Mesodermal cell (in vitro differentiated cells): ENCODE results near the gene IGSF21.
"Not testable (repeated sequence)": the region's sequence is repeated elsewhere in the genome, so short reads cannot be mapped to it uniquely, and the experiment has no call there.

ENCODE experiments used
- H3K27ac ChIP-seq: 2 replicates; pipeline ENCODE4 v1.7.0; 2013; ENCODE audit warnings: mild to moderate bottlenecking, low read depth, low read length, moderate library complexity; ENCODE audit not compliant: severe bottlenecking
- H3K36me3 ChIP-seq: 2 replicates; pipeline ENCODE4 v1.7.1; 2013; ENCODE audit warnings: mild to moderate bottlenecking, low read length, moderate library complexity; ENCODE audit not compliant: control insufficient read depth, insufficient read depth
- H3K4me1 ChIP-seq: one replicate; pipeline ENCODE4 v1.7.1; 2013; ENCODE audit warnings: mild to moderate bottlenecking, low read length; ENCODE audit not compliant: insufficient read depth, control insufficient read depth, poor library complexity, severe bottlenecking
- H3K4me3 ChIP-seq: 2 replicates; pipeline ENCODE4 v1.7.0; 2013; ENCODE audit warnings: low read length, control low read depth, mild to moderate bottlenecking; ENCODE audit not compliant: insufficient read depth, poor library complexity, severe bottlenecking; ENCODE audit errors: extremely low read depth
- H3K9me3 ChIP-seq: 2 replicates; pipeline ENCODE4 v1.7.1; 2013; ENCODE audit warnings: mild to moderate bottlenecking, low read length, moderate library complexity; ENCODE audit not compliant: control insufficient read depth
- WGBS, 2 experiments: methylation state at CpG; one replicate each; pipeline ENCODE4 v1.1.5; 2013; ENCODE audit warnings: missing lambda C conversion rate in 2 of 2; ENCODE audit not compliant: insufficient coverage in 2 of 2; 5-methylcytosine and 5-hydroxymethylcytosine counted together

Gene IGSF21

GRCh38 chr1:18358600-18358999 lies 251.0 kb downstream of the IGSF21 start:
- H3K9me3 ChIP-seq = no peaks in the 10 kb centered on the region
- no peaks in the 10 kb centered on the region for H3K4me1 ChIP-seq
- H3K4me3 ChIP-seq = no peak overlapping the region
- no peak overlapping the region for H3K27ac ChIP-seq
- H3K36me3 ChIP-seq = no peaks in the 10 kb centered on the region
- WGBS, 2 experiments = 88 to 100% methylated on average over 1 of the region's 1 CpG

DNA sequence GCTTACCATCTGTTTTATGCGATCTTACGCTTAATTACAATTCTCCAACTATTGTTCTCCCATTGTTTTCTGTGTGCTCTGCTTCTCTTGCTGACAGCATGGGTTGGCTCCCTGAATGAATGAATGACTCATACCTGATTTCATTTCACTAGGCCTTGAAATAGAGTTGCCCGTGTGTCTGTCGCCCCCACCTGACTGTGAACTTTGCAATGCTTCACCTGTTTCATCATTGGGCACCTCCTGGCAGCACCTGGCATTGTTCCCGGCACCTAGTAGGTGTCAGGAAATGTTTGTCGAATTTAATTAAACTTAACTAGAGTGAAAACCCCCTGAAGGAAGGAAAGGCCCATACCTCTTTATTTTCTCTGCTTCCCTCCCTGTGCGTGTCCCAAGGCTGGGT lies 252.7 kb downstream of the IGSF21 start:
- Histone ChIP-seq H3K36me3 (no peaks in the 10 kb centered on the region), H3K4me3 (no peak overlapping the region), H3K4me1 (no peaks in the 10 kb centered on the region), H3K27ac (no peak overlapping the region), H3K9me3 (no peaks in the 10 kb centered on the region)
- WGBS, 2 experiments = 73 to 94% methylated on average over 5 to 6 of the region's 7 CpGs

DNA sequence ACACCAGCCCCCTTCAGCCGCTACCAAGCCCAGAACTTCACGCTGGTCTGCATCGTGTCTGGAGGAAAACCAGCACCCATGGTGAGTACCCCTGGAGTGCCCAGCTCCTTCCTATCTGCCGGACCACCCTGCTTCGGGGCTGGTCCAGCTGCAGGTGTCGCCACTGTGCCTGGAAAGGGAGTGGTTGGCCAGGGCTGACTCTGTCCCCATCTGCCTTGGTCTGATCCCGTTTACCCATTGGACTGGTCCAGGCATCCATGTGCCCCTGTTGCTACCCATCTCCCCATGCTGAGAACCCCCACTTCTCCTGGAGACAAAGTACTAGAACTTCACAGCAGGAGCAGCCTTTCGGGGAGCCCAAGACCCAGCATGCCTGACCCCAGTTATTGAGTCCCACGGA lies 254.6 kb downstream of the IGSF21 start:
- Histone ChIP-seq H3K27ac (no peak overlapping the region), H3K4me1 (no peaks in the 10 kb centered on the region), H3K36me3 (no peaks in the 10 kb centered on the region), H3K4me3 (no peak overlapping the region), H3K9me3 (no peaks in the 10 kb centered on the region)
- WGBS, 2 experiments = 84 to 86% methylated on average over 7 to 8 of the region's 9 CpGs

DNA sequence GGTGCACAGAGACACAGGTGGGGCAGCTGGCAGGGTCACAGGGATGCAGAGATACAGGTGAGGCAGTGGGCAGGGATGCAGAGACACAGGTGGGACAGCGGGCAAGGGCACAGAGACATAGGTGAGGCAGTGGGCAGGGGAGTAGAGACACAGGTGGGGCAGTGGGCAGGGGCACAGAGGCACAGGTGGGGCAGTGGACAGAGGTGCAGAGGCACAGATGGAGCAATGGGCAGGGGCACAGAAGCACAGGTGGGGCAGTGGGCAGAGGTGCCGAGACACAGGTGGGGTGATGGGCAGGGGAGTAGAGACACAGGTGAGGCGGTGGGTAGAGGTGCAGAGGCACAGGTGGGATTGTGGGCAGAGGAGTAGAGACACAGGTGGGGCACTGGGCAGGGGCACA lies 255.8 kb downstream of the IGSF21 start:
- no peaks in the 10 kb centered on the region for H3K36me3 ChIP-seq
- H3K4me3 ChIP-seq = no peak overlapping the region
- H3K9me3 ChIP-seq = no peaks in the 10 kb centered on the region
- H3K27ac ChIP-seq = no peak overlapping the region
- WGBS, 2 experiments = 80 to 88% methylated on average over 2 to 3 of the region's 3 CpGs
- no peaks in the 10 kb centered on the region for H3K4me1 ChIP-seq

GRCh38 chr1:18365099-18365705 lies 257.6 kb downstream of the IGSF21 start:
- Histone ChIP-seq H3K36me3 (no peaks in the 10 kb centered on the region), H3K27ac (no peak overlapping the region), H3K4me3 (no peak overlapping the region), H3K4me1 (no peaks in the 10 kb centered on the region), H3K9me3 (no peaks in the 10 kb centered on the region)
- 90 to 91% methylated on average over 16 to 30 of the region's 31 CpGs for WGBS, 2 experiments

- not testable (repeated sequence) for H3K4me3 ChIP-seq, H3K27ac ChIP-seq, H3K9me3 ChIP-seq, H3K36me3 ChIP-seq, H3K4me1 ChIP-seq
Observed at GRCh38 chr1:18372505-18372904, 264.9 kb downstream of the IGSF21 start.

DNA sequence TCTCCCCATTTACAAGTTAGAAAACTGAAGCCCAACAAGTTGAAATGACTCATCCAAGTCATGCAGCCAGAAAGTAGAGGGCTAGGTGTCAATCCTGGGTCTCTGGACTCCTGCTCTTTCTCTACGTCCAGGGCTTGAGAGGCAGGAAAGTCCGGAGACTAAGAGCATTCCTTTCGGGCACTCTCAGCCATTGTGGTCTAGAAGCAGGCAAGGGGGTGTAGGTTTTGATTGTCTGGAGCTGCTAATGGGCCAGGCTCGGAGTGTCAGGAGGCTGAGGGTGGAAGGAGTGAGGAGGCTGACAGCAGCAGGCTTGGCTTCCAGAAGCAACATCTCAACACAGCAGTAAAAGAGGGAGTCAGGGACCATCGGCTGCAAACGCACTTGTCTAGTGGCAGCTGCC lies 265.6 kb downstream of the IGSF21 start:
- Histone ChIP-seq H3K4me3 (no peak overlapping the region), H3K27ac (no peak overlapping the region), H3K9me3 (no peaks in the 10 kb centered on the region), H3K36me3 (no peaks in the 10 kb centered on the region), H3K4me1 (no peaks in the 10 kb centered on the region)
- 84 to 88% methylated on average over 3 to 4 of the region's 6 CpGs for WGBS, 2 experiments

DNA sequence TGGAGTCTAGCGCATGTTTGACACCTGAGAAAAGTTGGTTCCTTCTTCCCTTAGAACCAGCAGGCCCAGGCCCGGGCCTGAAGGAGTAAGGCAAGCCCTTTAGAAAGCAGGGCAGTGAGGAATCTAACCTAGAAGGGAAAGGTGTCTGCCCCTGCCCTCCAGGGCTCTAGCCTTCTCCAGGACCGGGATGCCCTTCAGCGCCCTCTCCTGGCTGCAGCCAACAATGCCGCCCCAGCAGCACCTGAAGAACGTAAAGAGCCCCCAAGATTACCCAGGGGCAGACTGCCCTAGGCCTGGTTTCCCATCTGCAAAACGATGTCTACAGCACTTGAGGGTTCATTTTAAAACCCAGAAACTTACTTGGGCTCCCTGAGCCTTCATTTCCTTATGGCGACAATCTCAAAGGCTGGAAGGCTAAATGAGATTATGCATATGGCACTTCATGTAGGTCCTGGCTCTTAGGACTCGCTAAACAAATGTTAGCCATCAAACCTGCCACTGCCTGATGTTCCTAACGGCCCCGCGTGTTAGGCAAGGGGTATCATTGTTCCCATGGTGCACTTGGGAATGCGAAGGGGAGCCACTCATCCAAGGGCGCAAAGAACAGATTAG lies 266.4 kb downstream of the IGSF21 start:
- Histone ChIP-seq H3K36me3 (no peaks in the 10 kb centered on the region), H3K4me1 (no peaks in the 10 kb centered on the region), H3K27ac (no peak overlapping the region), H3K9me3 (no peaks in the 10 kb centered on the region), H3K4me3 (no peak overlapping the region)
- WGBS, 2 experiments = 48 to 49% methylated on average over 13 to 14 of the region's 14 CpGs

GRCh38 chr1:18376661-18377060 lies 269.1 kb downstream of the IGSF21 start:
- 90 to 94% methylated on average over 24 of the region's 24 CpGs for WGBS, 2 experiments
- Histone ChIP-seq H3K9me3 (peaks cover 11% of the 10 kb centered on the region), H3K4me3 (no peak overlapping the region), H3K36me3 (no peaks in the 10 kb centered on the region), H3K4me1 (no peaks in the 10 kb centered on the region), H3K27ac (no peak overlapping the region)

DNA sequence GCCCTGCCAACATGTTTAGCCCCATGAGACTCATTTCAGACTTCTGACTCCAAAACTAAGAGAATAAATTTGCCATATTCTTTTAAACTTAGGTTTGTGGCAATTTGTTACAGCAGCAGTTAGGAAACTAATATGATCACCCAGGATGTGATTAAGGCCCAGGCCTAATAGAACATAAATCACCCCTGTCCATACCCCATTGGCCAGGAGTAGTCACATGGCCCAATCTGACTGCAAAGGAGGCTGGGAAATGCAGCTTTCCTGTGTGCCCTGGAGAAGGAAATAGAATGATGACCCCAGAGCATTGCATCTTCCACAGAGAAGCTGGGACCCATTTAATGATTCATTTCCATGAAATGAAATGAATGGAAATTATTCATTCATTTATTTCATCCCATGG lies 272.7 kb downstream of the IGSF21 start:
- peaks cover 5% of the 10 kb centered on the region for H3K4me1 ChIP-seq
- no peak overlapping the region for H3K27ac ChIP-seq
- H3K9me3 ChIP-seq = peaks cover 11% of the 10 kb centered on the region
- no peak overlapping the region for H3K4me3 ChIP-seq
- no peaks in the 10 kb centered on the region for H3K36me3 ChIP-seq

DNA sequence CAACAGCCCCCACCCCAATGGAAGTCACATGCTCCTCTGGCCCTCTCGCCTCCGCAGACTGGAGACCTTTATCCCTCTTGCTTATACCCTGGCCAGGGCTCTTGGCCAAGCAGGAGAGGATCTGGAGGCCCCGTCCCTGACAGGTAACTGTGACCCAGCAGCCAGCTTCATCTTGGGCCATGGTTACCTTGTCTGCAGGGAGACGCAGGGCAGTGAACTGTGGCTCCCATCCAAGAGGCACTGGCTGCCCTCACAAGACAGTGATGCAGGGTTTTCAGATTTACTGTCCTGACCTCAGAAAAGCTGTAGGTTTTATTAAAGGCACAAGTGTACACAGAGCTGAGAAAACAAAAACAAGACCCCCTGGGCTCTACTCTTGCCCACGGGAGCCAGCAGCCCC lies 276.5 kb downstream of the IGSF21 start:
- Histone ChIP-seq H3K27ac (no peak overlapping the region), H3K9me3 (peaks cover 11% of the 10 kb centered on the region), H3K4me1 (peaks cover 10% of the 10 kb centered on the region), H3K36me3 (no peaks in the 10 kb centered on the region), H3K4me3 (no peak overlapping the region)
- WGBS, 2 experiments = 77 to 87% methylated on average over 3 to 5 of the region's 5 CpGs
